HG03135 (cell line): ENCODE data around the gene HDAC10.
"Not testable (repeated sequence)": the region's sequence is repeated elsewhere in the genome, so short reads cannot be mapped to it uniquely, and the experiment has no call there.

Source experiments
- ATAC-seq: cut with Tn5 transposase; IDR thresholded peaks from one replicate; pipeline ENCODE4 v1.9.1; 2021; ENCODE audit warnings: mild to moderate bottlenecking, moderate library complexity; ENCODE audit not compliant: unreplicated experiment

Gene HDAC10

DNA sequence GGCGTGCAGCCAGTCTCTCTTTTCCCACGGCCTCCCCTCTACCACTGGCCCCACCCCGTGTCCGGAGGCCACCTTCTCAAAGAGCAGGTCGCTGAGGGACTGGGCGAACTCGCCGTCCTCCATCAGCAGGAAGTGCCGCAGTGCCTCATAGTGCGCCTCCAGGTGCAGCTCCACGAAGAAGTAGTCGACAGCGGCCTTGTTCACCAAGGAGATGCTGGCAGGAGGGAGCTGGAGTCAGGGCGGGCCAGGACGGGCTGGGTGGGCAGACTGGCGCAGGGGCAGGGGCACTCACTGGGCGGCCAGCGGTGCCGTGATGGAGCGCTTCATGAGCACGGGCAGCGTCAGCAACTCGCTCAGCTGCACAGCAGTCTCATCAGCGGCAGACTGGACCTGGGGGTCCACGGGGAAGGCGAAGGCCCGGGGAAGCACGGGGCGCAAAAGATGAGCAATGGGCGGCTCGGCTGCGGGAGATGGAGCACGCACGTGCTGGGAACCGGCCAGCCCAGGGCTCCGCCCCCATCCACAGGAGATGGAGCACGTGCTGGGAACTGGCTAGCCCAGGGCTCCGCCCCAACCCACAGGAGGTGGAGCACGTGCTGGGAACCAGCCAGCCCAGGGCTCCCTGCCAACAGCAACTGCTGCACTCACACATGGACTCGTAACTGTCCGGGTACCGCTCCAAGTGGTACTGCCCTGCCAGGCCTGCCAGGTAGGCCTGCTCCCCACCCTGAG lies 31.9 kb downstream of the HDAC10 start:
- ATAC-seq = no peak

DNA sequence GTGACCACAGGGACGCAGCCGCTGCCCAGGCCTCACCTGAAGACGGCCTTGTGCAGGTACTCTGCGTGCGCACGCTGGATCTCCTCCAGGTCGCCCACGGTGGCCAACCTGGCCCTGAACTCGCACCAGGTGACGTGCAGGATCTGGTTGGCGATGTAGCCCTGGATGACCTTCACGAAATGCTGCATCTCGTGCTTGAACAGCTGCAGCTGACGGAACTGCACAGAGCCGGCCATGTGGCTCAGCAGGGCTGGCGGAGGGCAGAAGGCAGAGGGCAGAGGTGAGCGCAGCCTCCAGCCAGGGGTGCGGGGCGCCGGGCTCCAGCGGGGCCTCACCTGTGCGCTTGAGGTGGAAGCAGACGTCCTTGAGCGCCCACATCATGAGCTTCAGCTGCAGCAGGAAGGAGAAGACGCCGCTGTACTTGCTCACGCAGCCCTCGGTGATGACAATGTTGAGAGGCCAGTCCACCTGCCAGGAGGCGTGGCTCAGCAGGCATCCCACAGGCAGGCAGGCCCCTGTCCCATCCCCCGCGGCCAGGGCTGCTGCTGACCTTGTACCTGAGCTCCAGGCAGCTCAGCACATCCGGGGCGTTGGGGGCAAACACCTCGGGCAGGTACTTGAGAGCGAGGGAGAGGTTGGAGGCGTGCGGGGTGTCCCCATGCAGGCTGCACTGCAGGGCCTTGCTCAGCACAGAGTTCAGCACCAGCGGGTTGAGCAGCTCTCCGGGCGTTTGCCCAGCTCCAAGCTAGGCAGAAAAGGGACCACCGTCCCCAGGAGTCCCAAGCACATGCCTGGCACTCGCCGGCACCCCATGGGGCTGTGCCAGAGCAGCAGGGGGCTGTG lies 32.7 kb downstream of the HDAC10 start:
- ATAC-seq = no peak

DNA sequence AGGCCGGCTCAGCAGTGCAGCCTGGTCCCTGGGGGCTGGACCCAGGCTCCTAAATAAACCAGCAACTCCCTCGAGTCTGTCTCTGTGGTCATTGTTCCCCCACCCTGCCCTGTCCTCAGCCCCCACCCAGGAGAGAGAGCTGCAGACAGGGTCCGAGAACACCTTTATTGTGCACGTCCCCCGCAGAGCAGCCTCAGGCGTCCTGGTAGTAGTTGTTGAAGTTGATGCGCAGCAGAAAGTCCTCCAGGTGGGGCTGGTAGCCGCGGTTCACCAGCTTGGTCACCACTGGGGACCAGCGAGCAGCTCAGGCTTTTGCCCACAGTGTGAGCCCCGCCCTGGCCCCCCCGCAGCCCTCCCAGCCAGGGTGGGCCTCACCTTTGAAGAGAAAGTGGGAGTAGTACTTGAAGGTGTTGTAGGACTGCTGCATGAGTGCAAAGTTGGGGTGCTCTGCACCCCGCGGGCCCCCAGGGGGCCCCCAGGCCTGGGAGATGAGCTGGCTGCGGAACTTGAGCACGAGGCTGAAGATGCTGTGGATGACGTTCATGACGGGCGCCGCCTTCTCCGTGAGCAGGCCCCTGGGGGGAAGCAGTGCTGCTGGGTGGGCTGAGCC lies 33.4 kb downstream of the HDAC10 start:
- no peak for ATAC-seq

DNA sequence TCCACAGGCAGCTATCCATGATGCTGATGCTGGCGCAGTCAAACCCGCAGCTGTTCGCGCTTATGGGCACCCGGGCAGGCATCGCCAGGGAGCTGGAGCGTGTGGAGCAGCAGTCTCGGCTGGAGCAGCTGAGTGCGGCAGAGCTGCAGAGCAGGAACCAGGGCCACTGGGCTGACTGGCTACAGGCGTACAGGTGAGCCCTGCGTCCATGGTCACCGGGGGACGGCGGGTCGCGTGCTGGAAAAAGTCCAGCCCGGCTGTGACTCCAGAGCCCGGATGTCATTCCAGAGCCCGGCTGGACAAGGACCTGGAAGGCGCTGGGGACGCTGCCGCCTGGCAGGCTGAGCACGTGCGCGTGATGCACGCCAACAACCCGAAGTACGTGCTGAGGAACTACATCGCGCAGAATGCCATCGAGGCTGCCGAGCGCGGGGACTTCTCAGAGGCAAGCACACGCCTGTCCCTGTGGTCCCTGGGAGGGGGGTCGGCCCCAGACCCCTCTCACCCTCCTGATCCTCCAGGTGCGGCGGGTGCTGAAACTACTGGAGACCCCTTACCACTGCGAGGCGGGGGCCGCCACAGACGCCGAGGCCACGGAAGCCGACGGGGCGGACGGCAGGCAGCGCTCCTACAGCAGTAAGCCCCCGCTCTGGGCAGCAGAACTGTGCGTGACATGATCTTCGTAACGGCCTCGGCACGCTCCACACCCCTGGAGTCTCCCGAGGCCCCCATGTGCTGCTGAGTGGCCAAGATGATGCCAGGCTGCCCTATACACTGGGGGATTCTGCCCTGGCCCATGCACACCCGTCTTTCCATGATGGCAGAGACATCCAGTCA lies 34.2 kb downstream of the HDAC10 start:
- no peak for ATAC-seq

DNA sequence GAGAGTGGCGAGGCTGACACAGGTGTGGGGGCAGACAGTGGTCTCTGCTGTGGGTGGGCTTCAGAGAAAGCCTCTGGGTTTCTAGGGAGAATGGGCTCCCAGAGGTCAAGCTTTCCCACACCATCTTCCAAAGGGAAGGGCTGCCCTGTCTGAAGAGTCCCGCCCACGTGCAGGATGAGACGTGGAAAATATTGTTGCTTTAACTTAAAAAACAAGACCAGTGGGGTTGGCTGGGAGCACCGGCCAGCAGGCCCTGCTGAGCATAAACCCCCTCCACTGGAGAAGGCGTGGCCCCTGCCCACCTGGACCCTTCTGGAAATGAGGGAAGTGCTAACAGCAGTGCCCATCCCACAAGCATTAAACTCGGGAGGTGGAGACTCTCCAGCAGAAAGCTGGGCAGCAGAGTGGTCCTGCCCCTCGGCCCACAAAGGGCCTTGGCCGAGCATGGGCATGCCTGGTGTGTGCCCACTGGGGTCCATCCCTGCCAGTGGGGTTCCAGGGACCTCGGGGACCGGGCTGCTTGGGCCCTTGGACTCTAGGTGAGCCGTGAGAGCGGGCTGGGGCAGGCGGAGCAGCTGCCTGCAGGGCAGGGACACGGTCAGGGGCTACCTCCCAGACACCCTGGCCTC lies 34.9 kb downstream of the HDAC10 start:
- no peak for ATAC-seq

DNA sequence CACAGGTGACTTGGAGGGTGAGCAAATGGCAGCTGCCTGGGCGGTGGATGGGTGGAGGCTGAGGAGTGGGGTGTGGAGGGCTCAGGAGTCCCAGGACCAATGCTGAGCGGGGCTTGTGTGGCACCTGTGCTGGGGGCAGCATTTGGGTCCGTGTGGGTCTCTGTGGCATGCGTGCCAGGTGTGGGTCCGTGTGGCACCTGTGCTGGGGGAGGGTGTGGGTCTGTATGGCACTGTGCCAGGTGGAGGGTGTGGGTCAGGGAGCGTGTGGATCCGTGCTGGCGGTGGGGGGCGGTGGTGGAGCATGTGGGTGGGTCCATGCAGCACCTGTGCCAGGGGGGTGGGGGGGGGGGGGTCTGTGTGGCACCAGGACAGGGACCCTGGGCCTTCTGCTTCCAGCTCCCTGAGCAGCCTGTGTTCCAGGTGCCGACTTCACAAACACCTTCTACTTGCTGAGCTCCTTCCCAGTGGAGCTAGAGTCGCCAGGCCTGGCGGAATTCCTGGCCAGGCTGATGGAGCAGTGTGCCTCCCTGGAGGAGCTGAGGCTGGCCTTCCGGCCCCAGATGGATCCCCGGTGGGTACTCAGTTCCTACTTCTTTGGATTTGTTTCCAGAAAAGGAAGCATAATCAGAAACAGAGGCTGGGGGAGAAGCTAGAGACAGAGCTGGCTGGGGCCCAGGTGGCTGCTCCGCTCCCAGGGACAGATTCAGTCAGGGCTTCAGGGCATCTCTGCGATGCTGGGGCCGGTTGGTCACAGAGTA lies 35.6 kb downstream of the HDAC10 start:
- ATAC-seq = no peak

DNA sequence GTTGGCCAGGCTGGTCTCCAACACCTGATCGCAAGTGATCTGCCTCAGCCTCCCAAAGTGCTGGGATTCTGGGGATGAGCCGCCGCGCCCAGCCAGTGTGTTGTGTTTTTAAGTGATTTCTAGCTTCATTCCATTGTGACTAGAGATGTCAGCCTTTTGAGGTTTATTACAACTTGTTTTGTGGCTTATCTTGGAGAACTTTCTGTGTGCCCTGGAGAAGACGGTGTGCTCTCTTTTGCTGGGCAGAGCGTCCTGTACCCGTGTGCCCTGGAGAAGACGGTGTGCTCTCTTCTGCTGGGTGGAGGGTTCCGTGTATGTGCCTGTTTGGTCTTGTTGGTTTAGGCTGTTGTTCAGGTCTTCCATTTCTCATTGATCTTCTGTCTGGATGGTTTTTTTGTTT lies 37.8 kb downstream of the HDAC10 start:
- no peak for ATAC-seq

DNA sequence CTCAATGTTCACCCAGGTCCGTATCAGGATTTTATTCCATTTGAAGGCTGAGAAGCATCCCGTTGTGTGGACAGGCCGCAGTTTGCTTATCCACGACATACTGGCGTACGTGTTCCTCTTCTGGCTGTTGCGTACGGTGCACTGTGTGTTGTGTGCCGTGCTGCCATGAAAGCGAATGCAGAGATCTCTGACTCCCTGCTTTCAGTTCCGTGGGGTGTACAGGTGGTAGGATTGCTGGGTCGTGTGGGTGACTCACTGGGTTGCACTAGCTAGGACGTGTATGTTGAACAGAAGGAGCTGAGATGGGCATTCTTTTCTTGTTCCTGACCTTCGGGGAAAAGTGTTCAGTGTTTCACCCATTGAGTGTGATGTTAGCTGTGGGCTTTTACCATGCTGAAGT lies 39.9 kb downstream of the HDAC10 start:
- ATAC-seq = no peak

DNA sequence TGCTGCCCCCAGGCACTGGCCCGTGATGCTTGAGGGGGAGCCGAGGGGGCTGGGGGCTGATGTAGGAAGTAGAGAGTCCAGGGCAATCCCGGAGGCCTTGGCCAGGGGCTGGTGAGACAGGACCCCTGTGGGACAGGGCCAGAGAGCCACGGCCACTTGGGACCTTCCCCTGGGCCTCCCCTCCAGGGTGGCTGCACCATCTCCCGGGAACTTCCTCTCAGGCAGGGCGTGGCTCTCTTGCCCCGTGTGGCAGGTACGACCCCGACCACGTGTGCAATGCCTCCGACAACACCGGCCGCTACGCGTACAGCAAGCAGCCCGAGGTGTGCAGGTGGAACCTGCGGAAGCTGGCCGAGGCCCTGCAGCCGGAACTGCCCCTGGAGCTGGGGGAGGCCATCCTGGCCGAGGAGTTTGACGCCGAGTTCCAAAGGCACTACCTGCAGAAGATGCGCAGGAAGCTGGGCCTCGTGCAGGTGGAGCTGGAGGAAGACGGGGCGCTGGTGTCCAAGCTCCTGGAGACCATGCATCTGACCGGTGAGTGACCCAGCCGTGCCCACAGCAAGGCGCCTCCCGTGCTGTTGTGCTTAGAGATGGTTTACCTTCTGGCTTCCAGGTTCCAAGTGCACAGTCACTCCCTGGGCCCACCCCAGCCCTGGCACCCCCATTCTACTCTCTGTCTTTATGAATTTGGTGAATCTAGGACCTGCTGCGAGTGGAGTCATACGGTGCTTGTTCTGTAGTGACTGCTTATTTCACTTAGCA lies 40.5 kb downstream of the HDAC10 start:
- ATAC-seq = no peak

DNA sequence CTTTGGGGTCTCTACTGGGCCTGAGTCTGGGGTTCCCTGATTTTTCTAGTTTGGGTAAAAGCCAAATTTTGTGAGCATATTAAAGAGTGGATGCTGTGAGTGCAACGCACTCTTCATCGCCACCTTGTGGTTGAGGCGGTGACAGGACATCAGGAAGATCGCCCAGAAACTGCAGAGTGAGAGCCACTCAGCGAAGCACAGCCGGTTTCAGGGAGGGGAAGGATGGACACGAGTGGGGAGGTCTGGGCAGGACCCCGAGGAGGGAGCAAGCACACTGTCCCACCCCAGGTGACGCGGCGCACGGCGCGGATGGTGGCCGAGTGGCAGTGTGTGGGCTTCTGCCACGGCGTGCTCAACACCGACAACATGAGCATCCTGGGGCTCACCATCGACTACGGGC lies 41.2 kb downstream of the HDAC10 start:
- no peak for ATAC-seq

DNA sequence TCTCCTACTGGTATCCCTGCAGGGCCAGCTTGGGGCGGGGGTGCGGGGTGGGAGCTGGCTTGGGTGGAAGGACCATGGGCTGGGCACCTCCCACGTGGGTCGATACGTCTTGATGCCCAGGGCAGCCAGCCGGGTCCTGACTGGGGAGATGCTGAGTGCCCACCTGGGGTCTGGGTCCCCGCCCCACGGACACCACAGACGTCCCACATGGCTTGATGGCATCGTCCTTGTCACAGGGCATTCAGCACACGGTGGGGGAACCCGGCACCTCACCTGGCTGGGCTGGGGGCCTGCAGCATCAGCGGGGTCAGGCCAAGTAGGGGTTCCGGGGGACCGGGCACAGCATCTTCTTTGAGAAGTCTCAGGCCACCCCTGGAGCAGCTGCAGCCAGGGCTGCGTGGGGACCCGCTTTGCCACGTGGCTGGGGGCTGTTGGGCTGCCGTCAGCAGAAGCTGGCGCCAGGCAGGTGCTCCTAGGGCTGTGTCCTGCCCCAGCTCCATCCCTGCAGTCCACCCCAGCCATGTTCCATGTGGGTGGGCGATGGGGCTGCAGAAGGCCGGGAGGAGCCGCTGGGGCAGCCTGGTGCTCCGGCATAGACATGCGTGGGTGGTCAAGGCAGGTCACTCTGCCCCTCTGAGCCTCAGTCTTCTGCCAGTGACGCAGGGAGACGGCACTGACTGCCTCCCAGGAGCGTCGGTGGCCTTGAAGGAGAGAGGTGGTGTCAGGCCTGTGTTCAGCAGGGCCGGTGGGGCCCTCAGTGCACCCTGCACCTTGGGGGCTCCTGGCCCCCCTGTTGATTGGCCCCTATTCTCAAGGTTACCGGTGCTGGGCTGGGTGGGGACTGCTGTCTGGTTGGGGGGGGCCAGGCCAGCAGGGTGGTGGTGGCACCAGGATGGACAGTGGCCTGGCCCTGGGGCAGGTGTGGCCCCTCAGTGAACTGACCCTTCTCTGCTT lies 41.8 kb downstream of the HDAC10 start:
- no peak for ATAC-seq

DNA sequence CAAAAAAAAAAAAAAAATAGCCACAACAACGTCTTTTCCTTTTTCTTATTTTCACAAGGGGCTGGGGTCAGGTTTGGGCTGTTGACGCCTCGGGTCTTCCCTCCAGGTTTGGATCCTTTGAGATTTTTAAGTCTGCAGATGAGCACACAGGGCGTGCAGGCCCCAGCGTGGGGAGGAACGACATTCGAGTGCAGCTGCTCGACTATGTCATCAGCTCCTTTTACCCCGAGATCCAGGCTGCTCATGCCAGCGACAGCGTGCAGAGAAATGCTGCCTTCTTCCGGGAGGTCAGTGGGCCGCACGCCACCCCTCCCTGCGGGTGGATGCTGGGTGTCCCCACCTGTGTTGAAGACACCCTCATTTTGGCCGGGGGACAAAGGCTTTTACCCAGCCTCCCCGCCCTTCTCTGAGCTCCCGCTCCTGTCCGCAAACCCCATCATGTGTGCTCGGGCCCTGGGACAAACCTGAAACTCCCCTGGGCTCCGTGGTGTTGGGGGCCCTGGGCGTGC lies 42.6 kb downstream of the HDAC10 start:
- no peak for ATAC-seq

DNA sequence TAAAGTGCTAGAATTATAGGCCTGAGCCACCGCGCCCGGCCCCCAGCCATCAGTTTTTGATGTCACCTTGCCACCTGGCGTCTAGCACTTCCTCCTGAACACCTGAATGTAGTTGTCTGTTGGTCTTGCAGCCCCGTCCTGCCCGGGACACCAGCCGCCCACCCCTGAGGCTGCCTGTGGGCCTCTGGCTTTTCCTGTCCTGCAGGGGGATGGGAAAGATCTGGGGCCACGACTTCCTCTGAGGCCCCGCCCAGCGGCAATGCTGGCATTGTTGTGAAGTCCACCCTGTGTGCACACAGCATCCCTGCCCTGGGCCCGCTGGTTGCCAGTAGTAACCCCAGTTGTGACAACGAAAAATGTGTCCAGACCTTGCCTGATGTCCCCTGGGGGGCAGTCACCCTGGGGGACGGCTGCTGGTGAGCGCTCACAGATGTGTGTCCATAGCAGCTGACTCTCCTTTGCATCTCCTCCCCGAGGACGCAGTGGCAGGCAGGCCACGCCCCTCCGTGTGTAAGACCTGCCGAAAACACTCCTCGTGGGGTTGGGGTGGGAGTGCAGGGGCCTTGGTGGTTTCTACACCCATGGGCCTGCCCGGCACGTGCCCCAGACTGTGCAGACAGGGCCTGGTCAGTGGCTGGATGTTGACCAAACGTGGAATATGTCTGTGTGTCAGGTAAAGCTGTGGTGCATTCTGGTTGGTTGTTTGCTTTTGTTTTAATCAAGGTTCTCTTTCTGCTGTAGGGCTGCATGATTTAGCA lies 43.5 kb downstream of the HDAC10 start:
- ATAC-seq = no peak

DNA sequence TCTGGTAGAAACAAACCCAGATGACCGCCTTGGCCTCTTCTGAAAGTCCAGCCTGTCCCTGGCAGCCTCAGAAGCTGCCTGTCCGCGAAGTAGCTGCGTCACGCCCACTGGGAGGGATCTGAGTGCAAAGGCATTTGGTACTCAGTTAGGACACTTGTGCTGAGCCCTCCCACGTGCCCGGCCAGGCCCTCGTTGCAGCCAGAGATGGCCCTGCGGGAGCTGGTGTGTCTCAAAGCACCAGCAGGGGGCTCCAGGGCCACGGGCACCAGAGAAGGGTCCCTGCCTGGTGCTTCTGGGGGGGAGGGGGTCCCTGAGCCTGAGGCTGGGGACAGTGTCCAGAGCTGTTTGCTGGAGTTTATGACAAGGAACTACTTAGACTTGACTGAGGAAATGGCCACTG lies 44.5 kb downstream of the HDAC10 start:
- ATAC-seq = no peak

DNA sequence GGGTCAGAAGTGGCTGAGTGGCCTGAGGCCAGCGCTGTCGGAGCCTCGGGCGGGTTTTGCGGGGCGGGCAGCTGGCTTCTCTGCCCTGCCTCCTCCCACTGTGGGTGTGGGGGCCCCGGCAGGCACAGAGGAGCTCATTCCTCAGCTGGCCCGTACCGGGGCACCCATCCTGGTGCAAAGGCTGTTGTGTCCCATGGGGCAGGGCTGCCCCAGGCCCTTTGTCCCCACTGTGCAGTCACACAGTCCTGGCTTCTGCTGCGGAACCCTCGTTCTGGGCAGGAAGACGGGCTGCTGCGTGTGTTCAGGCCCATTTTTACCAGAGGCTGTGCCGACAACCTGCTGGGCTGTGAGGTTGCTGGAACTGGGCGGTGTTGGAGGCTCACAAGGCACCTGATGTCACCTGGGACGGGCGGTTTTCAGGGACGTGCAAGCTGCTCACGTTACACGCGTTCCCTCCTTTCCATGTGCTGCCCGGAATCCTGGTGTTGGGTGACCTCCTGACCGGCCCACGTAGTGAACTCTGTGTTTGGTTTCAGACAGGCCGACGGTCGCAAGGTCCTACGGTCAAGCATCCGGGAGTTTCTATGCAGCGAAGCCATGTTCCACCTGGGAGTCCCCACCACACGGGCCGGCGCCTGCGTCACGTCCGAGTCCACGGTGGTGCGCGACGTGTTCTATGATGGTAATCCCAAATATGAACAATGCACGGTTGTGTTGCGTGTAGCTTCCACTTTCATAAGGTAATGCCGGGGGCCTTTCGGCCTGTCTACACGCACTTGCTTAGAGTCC lies 45.1 kb downstream of the HDAC10 start:
- ATAC-seq = no peak

DNA sequence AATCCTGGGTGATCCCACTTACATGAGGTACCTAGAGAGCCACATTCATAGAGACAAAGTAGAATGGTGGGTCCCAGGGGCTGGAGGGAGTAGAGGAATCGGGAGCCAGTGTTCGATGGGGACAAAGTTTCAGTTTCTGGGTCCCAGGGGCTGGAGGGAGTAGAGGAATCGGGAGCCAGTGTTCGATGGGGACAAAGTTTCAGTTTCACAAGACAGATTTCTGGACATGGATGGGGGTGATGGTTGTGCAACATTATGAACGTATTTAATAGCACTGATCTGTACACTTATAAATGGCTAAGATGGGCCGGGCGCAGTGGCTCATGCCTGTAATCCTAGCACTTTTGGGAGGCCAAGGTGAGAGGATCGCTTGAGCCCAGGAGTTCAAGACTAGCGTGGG lies 46.1 kb downstream of the HDAC10 start:
- not testable (repeated sequence) for ATAC-seq
